Measurements from ENCODE around the gene OCA2.
A peak's percentile ranks its signal among the peaks of the same experiment; 100 is the strongest.

OCA2 gene

GRCh38 chr15:27868828-27869404 is 230.2 kb downstream of the OCA2 start:
- no peak for DNase-seq

DNA sequence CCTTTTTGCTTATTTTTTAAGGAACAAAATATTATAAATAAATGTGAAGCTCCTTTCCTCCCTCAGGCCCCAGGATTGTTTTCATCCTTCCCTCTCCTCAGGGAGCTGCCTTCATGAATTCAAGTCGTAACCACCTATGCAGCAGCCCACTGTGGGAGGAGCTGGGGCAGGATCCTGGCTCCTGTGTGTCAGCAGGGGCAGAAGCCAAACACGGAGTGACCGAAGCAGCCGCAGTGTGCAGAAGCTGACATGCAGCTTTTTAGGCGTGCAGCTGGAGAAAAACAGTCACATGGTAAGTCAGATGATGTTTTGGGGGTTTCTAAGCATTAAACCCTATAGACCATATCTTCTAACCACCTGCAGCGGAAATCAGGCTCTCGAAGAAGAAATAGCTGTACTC is 231.3 kb downstream of the OCA2 start:
- no peak for DNase-seq

DNA sequence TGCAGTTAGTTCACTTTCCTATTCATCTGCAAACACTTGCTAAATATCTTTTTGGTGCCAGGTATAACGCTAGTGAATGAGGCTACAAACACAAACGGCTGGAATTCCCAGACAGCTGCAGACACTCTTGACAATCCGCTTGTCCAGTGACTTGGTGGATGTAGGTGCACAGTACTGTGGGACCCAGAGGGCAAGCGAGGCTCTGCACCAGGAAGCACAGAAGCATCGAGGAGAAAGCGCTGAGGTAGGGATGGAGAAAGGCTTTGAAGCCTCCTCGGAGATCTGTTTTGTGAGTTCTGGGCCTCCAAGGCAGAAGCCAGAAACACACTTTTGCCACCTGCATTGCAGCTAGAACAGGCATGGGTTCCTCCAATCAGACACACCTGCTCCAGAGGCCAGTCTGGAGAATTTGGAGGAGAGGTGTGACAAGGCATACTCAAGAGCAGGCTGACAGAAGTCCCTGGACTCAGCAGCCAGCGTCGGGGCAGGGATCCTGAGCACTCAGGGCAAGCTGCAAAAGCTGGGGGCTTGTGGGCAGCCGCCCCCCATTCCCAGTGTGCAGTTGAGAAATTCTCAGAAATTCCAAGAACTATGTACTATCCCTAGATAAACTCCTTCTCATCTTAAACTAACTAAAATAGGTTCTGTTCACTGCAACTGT is 232.5 kb downstream of the OCA2 start:
- no peak for DNase-seq

DNA sequence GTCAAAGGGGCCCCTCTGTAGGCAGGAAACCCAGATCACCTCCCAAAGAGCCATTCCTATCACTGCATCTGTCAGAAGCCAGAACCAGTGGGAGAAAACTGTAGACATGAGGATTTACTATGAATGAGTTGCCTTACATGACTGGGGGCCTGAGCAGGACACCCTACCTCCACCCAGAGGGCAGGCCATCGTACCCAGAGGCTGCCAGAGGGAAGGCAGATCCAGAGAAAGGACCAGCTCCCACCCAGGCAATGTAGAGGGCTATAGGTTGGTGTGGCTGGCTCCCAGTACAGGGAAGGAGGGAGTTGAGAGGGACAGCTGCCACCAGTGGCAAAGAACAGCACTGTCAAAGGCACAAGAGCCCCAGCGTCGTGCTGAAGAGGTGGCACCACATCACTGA is 233.2 kb downstream of the OCA2 start:
- DNase-seq, result no peak

DNA sequence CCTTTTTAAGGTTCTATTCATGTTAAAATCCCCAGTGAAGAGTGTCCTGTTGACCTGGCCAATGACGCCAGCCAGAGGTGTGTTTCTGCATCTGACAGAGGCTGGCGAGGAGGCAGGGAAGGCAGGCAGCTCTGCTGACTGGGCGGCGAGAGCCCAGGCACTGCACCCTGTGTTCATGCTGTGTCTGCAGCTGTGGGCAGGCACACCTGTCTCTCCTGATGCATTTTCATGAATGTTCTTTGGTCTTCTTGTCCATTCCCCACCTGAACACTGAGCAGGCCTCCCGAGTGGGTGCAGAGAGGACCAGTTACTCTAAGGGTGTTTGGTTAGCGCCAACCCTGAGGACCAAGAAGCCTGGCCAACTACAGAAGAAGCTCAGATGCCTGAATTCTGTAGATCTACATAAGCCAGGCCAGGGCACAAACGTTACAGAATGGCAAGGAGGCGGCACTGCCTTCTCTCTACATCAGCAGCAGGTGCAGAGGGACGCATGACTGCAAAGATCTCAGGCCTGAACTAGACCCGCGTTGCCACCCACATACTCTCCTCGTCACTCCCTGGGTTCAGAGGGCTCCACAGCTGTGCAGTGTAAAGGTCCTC is 233.7 kb downstream of the OCA2 start:
- no peak for DNase-seq

GRCh38 chr15:27864719-27865118 is 234.4 kb downstream of the OCA2 start:
- DNase-seq, result no peak

- no peak for DNase-seq
These were observed 235.0 kb downstream of the OCA2 start for GRCh38 chr15:27864086-27864485.

GRCh38 chr15:27863000-27863399 is 236.1 kb downstream of the OCA2 start:
- DNase-seq, result no peak

- DNase-seq, result no peak
These were observed 237.9 kb downstream of the OCA2 start for GRCh38 chr15:27861171-27861570.

DNA sequence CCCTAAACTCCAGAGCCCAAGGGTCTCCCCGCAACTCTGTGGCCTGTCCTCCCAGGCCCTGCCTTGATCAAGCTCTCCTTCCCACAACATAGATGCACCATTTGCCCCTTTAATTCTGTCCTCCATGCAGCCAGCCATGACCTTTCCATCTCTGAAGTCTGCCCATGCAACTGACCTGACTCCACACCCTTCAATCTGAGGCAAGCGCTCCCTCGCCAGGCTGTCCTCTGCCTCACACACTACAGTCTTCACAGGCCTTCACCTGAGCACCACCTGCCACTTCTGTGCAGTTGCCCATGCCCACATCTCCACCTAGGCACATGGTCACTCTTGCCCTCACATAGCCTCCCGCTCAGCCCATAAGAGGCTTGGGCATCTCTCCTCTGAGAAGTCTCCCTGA is 244.0 kb downstream of the OCA2 start:
- DNase-seq, result peak; percentile 42

DNA sequence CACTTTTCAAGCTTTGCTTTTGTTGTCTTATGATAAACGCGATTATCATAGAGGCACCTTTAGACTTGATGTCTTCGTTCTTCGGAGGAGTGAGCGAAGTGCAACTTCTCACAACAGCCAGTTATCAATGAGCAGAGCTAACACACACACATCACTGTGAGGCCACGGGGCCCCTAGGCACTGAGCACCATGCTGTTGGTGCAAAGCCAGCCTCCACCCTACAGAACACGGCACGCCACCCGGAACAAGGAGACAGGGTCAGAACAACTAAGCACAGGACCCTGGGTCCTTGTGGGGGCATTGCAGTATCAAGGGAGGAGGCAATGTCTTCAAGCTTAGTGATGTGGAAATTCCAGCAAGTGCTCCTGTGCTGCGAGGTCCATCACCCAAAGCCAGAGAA is 244.5 kb downstream of the OCA2 start:
- DNase-seq, result peak; percentile 24

DNA sequence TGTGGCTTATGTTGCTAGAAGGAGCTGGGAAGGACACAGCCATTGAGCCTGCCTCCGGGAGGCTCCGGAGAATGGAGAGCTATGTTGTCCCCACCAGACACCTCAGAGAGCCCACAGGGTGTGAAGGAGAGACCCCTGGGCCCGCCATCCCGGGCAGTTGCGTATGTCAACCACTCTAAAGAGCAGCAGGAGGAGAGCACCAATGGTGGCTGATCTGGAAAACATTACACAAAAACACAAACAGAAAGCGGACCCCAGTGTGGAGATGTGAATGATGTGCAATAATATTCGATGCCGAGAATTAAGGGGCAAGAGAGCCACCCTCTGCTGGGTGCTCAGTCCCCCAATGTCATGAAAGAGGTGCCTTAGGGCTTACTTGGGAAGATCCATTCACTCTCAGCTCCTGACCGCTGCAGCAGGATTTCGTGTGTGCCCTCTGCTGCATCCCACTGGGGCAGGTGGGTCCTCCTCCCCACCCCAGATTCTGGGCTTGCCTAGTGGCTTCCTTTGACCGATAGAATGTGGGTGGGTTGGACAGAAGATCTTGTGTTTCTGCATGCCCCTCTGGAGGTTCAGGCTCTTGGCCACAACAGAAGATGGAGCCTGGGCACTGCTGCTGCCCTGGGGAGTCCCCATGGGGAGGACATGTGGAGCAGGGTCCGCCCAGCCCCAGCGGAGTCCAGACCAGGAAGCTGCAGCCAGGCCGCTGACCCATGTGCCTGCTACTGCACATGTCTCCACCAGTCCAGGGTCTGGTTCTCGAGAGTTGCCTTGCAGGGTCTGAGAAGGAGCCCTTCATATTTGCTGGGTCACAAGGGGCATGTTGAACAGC is 245.3 kb downstream of the OCA2 start:
- DNase-seq, result peak; percentile 22

GRCh38 chr15:27851858-27852210 is 247.3 kb downstream of the OCA2 start:
- DNase-seq, result no peak

DNA sequence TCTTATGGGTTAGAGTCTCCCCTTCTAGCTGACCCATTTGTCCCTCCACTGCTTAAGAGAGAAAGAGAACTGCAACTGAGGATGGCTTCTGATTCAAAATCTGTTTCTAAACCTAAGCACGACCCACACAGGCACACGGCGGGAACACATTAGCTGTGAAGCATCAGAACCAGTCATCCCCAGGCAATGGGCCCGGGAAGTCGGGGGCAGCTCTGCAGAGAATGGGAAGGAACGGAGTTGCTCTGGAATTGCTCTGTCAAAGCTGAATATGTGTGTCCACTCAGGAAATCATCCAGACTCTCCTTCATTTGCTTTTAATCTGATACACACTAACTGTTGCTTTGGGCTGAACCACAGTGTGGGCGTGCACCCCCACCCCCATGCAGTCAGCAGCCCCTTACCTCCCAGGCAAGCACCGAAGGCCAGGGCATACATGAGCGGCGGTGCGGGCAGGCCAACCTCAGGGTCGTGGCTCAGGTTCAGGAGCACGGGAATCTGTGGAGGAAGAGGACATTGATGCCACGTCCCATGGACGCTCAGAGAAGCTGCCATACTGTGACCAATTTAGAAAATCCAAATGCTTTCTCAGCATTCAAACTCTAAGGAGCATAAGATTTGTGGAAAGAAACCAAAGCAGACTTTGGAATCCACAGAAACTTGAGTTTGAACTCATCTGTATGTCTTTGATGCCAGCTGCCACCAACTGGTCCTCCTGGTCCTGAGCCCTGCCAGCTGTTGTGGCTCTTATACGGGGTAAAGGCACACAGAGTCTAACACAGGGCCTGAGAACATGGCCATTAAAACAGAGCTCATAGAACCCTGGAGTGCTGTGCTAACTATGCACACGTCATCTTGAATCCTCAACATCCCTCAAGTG is 247.9 kb downstream of the OCA2 start:
- peak; percentile 24 for DNase-seq

- peak; percentile 28 for DNase-seq
These were observed 249.1 kb downstream of the OCA2 start for GRCh38 chr15:27850050-27850449.

DNA sequence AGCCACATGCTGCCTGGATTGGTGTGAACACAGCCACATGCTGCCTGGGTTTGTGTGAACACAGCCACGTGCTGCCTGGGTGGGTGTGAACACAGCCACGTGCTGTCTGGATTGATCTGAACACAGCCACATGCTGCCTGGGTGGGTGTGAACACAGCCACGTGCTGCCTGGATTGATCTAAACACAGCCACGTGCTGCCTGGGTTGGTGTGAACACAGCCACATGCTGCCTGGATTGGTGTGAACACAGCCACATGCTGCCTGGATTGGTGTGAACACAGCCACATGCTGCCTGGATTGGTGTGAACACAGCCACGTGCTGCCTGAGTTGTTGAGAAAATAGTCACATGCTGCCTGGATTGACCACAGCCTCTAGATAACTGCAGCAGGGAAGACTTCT is 250.2 kb downstream of the OCA2 start:
- DNase-seq, result peak; percentile 21

DNA sequence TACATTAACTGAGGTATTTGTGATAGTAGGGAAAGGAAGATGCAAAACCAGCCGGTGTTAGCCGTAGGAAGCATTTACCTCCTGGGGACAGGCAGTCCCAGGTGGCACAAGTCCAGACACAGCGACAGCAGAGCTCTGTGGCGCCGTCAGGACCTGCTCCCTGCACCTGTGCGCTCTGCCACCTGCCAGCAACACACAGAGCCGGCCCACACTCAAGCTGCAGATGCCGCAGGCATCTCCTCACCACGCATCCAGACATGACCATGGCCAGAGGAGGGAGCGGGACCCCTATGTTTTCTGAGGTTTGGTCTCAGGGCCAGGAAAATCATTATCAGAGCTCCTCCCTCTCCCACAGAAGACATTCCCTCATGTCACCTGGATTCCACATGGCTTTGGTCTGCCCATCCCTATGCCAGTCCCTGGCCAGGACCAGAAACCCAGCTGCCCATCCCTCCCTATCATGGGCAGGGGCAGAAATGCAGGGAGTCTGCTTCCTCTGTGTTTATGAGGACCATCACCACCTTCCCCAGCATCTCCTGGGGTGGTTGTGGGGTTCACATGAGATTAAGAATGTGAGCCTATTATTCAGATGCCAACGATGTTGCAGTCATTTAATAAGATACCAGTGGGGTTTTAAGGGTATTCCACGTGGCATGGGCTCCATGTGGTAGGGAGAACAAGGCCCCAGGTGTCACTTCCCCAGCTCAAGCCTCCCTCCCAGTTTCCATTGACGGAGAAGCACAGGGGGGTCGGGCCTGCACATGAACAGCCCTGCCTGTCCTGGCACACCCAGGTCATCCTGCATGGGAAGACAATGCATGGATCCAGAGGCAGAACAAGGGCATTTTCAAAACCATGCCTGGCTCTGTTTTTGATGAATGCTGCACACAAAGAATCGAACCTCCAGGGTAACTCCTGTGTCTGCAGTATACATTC is 251.1 kb downstream of the OCA2 start:
- DNase-seq, result peak; percentile 33

GRCh38 chr15:27846722-27847395 is 252.3 kb downstream of the OCA2 start:
- peak; percentile 57 for DNase-seq

GRCh38 chr15:27845535-27846369 is 253.4 kb downstream of the OCA2 start:
- peak; percentile 36 for DNase-seq

Measured in islet precursor cell (in vitro differentiated cells).